SK-N-SH (cell line): ENCODE data around the gene C10orf90. TPM values are rescaled to one million over a fixed set of nuclear protein-coding genes. Genes with fewer than 3 reads are reported as not detected.
A peak's percentile ranks its signal among the peaks of the same experiment; 100 is the strongest.

Experiments
- CTCF ChIA-PET: fragments of 300-600, 350-600 bp; formaldehyde crosslinking; extraction: SDS; loops from one replicate; lab custom pipeline; 2021; lab: Yijun Ruan, JAX
- POLR2A ChIA-PET: fragments of 350-600 bp; sonication (Branson Sonifier 250); formaldehyde crosslinking; extraction: SDS; loops from one replicate; lab custom pipeline; 2020; ENCODE audit warnings: antibody characterized with exemption, inconsistent platforms; lab: Yijun Ruan, JAX
- DNase-seq: peaks from one replicate; pipeline ENCODE4 v3.0.0; 2012
- H2AFZ ChIP-seq: fragments of 200-600 bp; sonication (generic); 2 replicates; pipeline ENCODE4 v1.8.1; 2016; ENCODE audit warnings: antibody characterized with exemption, mild to moderate bottlenecking, low read depth
- H3F3A ChIP-seq: fragments of 200-600 bp; sonication (generic); replicated peaks from 2 replicates; pipeline ENCODE3; 2016; ENCODE audit warnings: antibody characterized with exemption, mild to moderate bottlenecking; ENCODE audit not compliant: insufficient read depth
- H3K27ac ChIP-seq, 2 experiments: fragments of 200-500 bp in 1 of 2; fragments of 200-600 bp in 1 of 2; sonication (Bioruptor generic) in 1 of 2; sonication (generic), shearing (Covaris generic) in 1 of 2; 2 replicates each; pipeline versions ENCODE4 v1.5.1 to v1.6.1; 2014 to 2016; ENCODE audit warnings: low read depth in 2 of 2, inconsistent platforms in 1 of 2, low read length in 1 of 2, mild to moderate bottlenecking in 1 of 2, mixed read lengths in 1 of 2
- H3K27me3 ChIP-seq: fragments of 200-600 bp; sonication (generic), shearing (Covaris generic); 2 replicates; pipeline ENCODE4 v1.6.1; 2016; ENCODE audit warnings: mixed run types; ENCODE audit not compliant: insufficient read depth
- H3K36me3 ChIP-seq, 2 experiments: fragments of 200-500 bp in 1 of 2; fragments of 200-600 bp in 1 of 2; sonication (Bioruptor generic) in 1 of 2; sonication (generic) in 1 of 2; replicated peaks in 1 of 2; 2 replicates each; pipeline versions ENCODE3 to v1.5.1; 2014 to 2016; ENCODE audit warnings: low read length in 1 of 2, mild to moderate bottlenecking in 1 of 2; ENCODE audit not compliant: insufficient read depth in 2 of 2, control insufficient read depth in 1 of 2
- H3K4me1 ChIP-seq, 2 experiments: fragments of 200-500 bp in 1 of 2; fragments of 200-600 bp in 1 of 2; sonication (Bioruptor generic) in 1 of 2; sonication (generic), shearing (Covaris generic) in 1 of 2; 2 replicates each; pipeline versions ENCODE4 v1.5.1 to v1.6.1; 2014 to 2016; ENCODE audit warnings: low read depth in 1 of 2, low read length in 1 of 2, mixed run types in 1 of 2; ENCODE audit not compliant: insufficient read depth in 2 of 2, control insufficient read depth in 1 of 2
- H3K4me2 ChIP-seq: fragments of 200-600 bp; sonication (generic), shearing (Covaris generic); 2 replicates; pipeline ENCODE4 v1.6.1; 2017; ENCODE audit warnings: mixed run types
- H3K4me3 ChIP-seq, 2 experiments: fragments of 200-500 bp in 1 of 2; fragments of 200-600 bp in 1 of 2; sonication (Bioruptor generic) in 1 of 2; sonication (generic), shearing (Covaris generic) in 1 of 2; 2 replicates each; pipeline versions ENCODE4 v1.5.1 to v1.8.1; 2014 to 2016; ENCODE audit warnings: low read depth in 2 of 2, inconsistent platforms in 1 of 2, low read length in 1 of 2, mild to moderate bottlenecking in 1 of 2, mixed read lengths in 1 of 2, moderate library complexity in 1 of 2
- H3K79me2 ChIP-seq: fragments of 200-600 bp; sonication (generic); 2 replicates; pipeline ENCODE4 v1.8.1; 2017; ENCODE audit warnings: mild to moderate bottlenecking; ENCODE audit not compliant: insufficient read depth
- H3K9ac ChIP-seq: fragments of 200-600 bp; sonication (generic); 2 replicates; pipeline ENCODE4 v1.6.1; 2017; ENCODE audit warnings: mixed run types
- H3K9me2 ChIP-seq: fragments of 200-600 bp; sonication (generic); 2 replicates; pipeline ENCODE4 v1.6.1; 2017; ENCODE audit warnings: mixed run types
- H3K9me3 ChIP-seq: fragments of 200-600 bp; sonication (generic); 2 replicates; pipeline ENCODE4 v1.6.1; 2017; ENCODE audit warnings: mixed run types, mild to moderate bottlenecking, moderate library complexity
- H4K20me1 ChIP-seq: fragments of 200-600 bp; sonication (generic); 2 replicates; pipeline ENCODE4 v1.6.1; 2017; ENCODE audit warnings: mild to moderate bottlenecking, mixed run types; ENCODE audit not compliant: insufficient read depth
- CHD2 ChIP-seq: fragments of 150-350 bp; IDR thresholded peaks from 2 replicates; pipeline ENCODE4 v1.6.1; 2018; ENCODE audit warnings: low read length; ENCODE audit not compliant: partially characterized antibody
- ELF1 ChIP-seq: IDR thresholded peaks from 2 replicates; pipeline ENCODE4 v1.4.0; 2012
- EZH2phosphoT487 ChIP-seq: fragments of 200-600 bp; sonication (generic); IDR thresholded peaks from 2 replicates; pipeline ENCODE4 v1.6.1; 2017; ENCODE audit warnings: low read depth, mixed run types, mild to moderate bottlenecking, antibody characterized with exemption, moderate library complexity, borderline replicate concordance
- FOSL2 ChIP-seq: IDR thresholded peaks from 2 replicates; pipeline ENCODE4 v1.4.0; 2012; ENCODE audit warnings: low read depth, mild to moderate bottlenecking, moderate library complexity, borderline replicate concordance
- FOXM1 ChIP-seq: IDR thresholded peaks from 2 replicates; pipeline ENCODE4 v1.4.0; 2012; ENCODE audit warnings: low read depth, mild to moderate bottlenecking
- GABPA ChIP-seq: IDR thresholded peaks from 2 replicates; pipeline ENCODE4 v1.4.0; 2012; ENCODE audit warnings: low read depth, mild to moderate bottlenecking
- GATA2 ChIP-seq: sonication (generic); formaldehyde crosslinking; IDR thresholded peaks from 2 replicates; pipeline ENCODE4 v1.5.0; 2020; ENCODE audit warnings: mild to moderate bottlenecking, missing genetic modification reagents
- JUND ChIP-seq: IDR thresholded peaks from 2 replicates; pipeline ENCODE4 v1.4.0; 2012
- MAX ChIP-seq: IDR thresholded peaks from 2 replicates; pipeline ENCODE4 v1.4.0; 2012; ENCODE audit warnings: low read depth
- MEF2A ChIP-seq: IDR thresholded peaks from 2 replicates; pipeline ENCODE4 v1.4.0; 2012; ENCODE audit warnings: low read depth, borderline replicate concordance
- MXI1 ChIP-seq: IDR thresholded peaks from 2 replicates; pipeline ENCODE4 v1.6.1; 2012; ENCODE audit warnings: mild to moderate bottlenecking, low read depth, low read length, improper control_type of control experiment
- NFIC ChIP-seq: IDR thresholded peaks from 2 replicates; pipeline ENCODE4 v1.4.0; 2012; ENCODE audit warnings: borderline replicate concordance
- NRF1 ChIP-seq: IDR thresholded peaks from 2 replicates; pipeline ENCODE4 v1.6.1; 2012; ENCODE audit warnings: low read depth, mild to moderate bottlenecking, low read length
- REST ChIP-seq: IDR thresholded peaks from 2 replicates; pipeline ENCODE4 v1.6.1; 2012; ENCODE audit warnings: mild to moderate bottlenecking, low read depth, low read length, moderate library complexity
- RFX5 ChIP-seq: IDR thresholded peaks from 2 replicates; pipeline ENCODE4 v1.6.1; 2012; ENCODE audit warnings: mild to moderate bottlenecking, improper control_type of control experiment, low read length
- SMC3 ChIP-seq: IDR thresholded peaks from 2 replicates; pipeline ENCODE4 v1.6.1; 2012; ENCODE audit warnings: low read depth, low read length, improper control_type of control experiment
- TAF1 ChIP-seq: IDR thresholded peaks from 2 replicates; pipeline ENCODE4 v1.6.1; 2012; ENCODE audit warnings: low read depth, mild to moderate bottlenecking, low read length, moderate library complexity, borderline replicate concordance
- TCF12 ChIP-seq: IDR thresholded peaks from 2 replicates; pipeline ENCODE4 v1.4.0; 2012
- TEAD4 ChIP-seq: IDR thresholded peaks from 2 replicates; pipeline ENCODE4 v1.4.0; 2012; ENCODE audit warnings: mild to moderate bottlenecking, borderline replicate concordance; ENCODE audit not compliant: insufficient read depth
- whole genome bisulfite sequencing: methylation state at CpG from one replicate; pipeline ENCODE4 v1.1.6; 2017; ENCODE audit warnings: low lambda C conversion rate; 5-methylcytosine and 5-hydroxymethylcytosine counted together
- polyA plus RNA-seq, 3 experiments: library from polyadenylated mRNA; depleted of rRNA; stranded (reverse); fragments of >200 nt; gene quantifications; 2 replicates each; pipeline ENCODE4 v1.2.3, GENCODE V29; 2012
- TF ChIP-seq, protein P1 (sequence below): IDR thresholded peaks from 2 replicates; pipeline ENCODE4 v1.4.0; 2012; ENCODE audit warnings: low read depth, borderline replicate concordance

The C10orf90 gene
- polyA plus RNA-seq, 1 of the 3 experiments (the other 2 are of a cell fraction), result 0.21 TPM

DNA sequence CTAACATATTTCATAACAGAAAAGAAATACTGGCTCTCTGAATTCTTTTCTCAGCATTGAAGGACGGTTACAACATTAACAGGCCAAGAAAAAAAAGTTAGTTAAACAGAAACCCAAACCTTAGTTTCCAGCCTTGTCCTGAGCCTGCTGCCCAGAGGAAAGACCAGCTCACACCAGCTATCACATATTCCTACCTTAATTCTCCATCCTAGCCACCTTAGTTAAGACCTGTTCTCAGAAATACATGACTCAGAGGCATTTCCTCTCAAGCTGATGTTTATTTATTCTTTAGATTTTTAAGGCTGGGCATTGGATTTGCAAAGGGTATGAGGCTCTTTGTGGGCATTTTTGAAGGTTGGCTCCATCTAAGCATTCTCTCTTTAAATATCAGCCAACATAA, 247.9 kb downstream of the C10orf90 start:
- Histone ChIP-seq H3F3A (no peaks in the 10 kb centered on the region), H3K27ac (no peak overlapping the region), H3K4me1 (peaks cover 0 to 4% of the 10 kb centered on the region in 2 experiments; a peak in 2 of 4 replicates), H3K27me3 (no peaks in the 10 kb centered on the region), H3K9me3 (no peaks in the 10 kb centered on the region), H3K4me2 (no peak overlapping the region), H4K20me1 (no peaks in the 10 kb centered on the region), H2AFZ (no peak overlapping the region)
- POLR2A ChIA-PET, result no interaction called here
- DNase-seq, result no peak
- TF ChIP-seq NFIC, result no peak
- TF ChIP-seq FOXM1, result no peak
- TF ChIP-seq REST, result no peak
- TF ChIP-seq GATA2 (CRISPR knock-in tag), result no peak
- TF ChIP-seq GABPA, result no peak
- no peak for TF ChIP-seq SMC3
- TF ChIP-seq EZH2phosphoT487, result no peak
- TF ChIP-seq TAF1, result no peak
- no peak for TF ChIP-seq NRF1
- TF ChIP-seq FOSL2, result no peak
- no peak for TF ChIP-seq JUND
- TF ChIP-seq, all 33 proteins: peak for 0
- Histone ChIP-seq H3K36me3 (no peaks in the 10 kb centered on the region), H3K4me3 (no peak overlapping the region), H3K79me2 (no peaks in the 10 kb centered on the region), H3K9ac (no peak overlapping the region), H3K9me2 (no peaks in the 10 kb centered on the region)
- CTCF ChIA-PET, result interaction anchor here (1.7 kb wide), 1 partner anchor 35 kb away, joined by 4 read pairs; no protein-coding TSS in a partner anchor
- WGBS, result 58% methylated on average over 1 of the region's 1 CpG

DNA sequence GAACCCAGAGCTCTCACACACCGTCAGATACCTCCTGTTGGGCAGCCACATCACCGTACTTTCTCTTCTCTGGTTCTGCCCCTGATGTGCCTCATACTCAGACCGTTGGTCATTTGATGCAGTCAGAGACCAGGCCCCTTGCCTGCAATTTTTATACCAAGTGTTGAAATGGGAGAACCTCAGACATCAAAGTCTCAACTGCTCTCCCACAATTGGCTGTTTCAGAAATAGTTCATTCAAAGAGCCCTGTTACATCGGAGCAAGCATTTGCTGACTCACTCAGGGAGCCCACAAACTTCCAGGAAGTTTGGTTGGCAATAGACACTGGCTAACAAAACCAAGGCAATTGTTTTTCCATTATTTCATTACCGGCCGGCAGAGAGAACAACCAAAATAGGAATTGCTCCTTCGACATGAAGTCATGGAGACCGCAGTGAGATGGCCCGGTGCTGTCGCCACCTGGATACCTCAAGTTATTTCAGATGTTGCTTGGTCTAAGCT, 248.7 kb downstream of the C10orf90 start:
- Histone ChIP-seq H3K4me3 (no peak overlapping the region), H3K27ac (peak overlapping the region in 1 of 2 experiments; percentile 37; a peak in 1 of 4 replicates), H3K9ac (no peak overlapping the region), H3K79me2 (no peaks in the 10 kb centered on the region), H3K36me3 (no peaks in the 10 kb centered on the region), H3K9me3 (no peaks in the 10 kb centered on the region), H3K9me2 (no peaks in the 10 kb centered on the region), H3K27me3 (no peaks in the 10 kb centered on the region), H3K4me2 (no peak overlapping the region), H3K4me1 (peaks cover 0 to 4% of the 10 kb centered on the region in 2 experiments; a peak in 2 of 4 replicates), H2AFZ (peak overlapping the region; percentile 33; the same call in 1 of the 2 replicates), H4K20me1 (no peaks in the 10 kb centered on the region), H3F3A (no peaks in the 10 kb centered on the region)
- POLR2A ChIA-PET, result no interaction called here
- no peak for DNase-seq
- CTCF ChIA-PET, result interaction anchor here (1.7 kb wide), 1 partner anchor 34 kb away, joined by 4 read pairs; no protein-coding TSS in a partner anchor
- 69% methylated on average over 10 of the region's 10 CpGs for WGBS
- peak; percentile 17; the same call in 1 of the 2 replicates for TF ChIP-seq FOSL2
- TF ChIP-seq TEAD4, result no peak
- TF ChIP-seq SMC3, result no peak
- TF ChIP-seq MAX, result 0 out of 2 replicates have a peak, but pooled peaks have one; percentile 40
- peak; percentile 34 for TF ChIP-seq TCF12
- no peak for TF ChIP-seq RFX5
- TF ChIP-seq JUND, result peak; percentile 38
- no peak for TF ChIP-seq MXI1
- TF ChIP-seq GATA2 (CRISPR knock-in tag), result no peak
- peak; percentile 63; the same call in 1 of the 2 replicates for TF ChIP-seq ELF1
- TF ChIP-seq FOXM1, result peak; percentile 68; the same call in 1 of the 2 replicates
- no peak for TF ChIP-seq NRF1
- 0 out of 2 replicates have a peak, but pooled peaks have one; percentile 19 for TF ChIP-seq NFIC
- no peak for TF ChIP-seq CHD2
- no peak for TF ChIP-seq GABPA
- TF ChIP-seq MEF2A, result 0 out of 2 replicates have a peak, but pooled peaks have one; percentile 8
- TF ChIP-seq, protein P1, sequence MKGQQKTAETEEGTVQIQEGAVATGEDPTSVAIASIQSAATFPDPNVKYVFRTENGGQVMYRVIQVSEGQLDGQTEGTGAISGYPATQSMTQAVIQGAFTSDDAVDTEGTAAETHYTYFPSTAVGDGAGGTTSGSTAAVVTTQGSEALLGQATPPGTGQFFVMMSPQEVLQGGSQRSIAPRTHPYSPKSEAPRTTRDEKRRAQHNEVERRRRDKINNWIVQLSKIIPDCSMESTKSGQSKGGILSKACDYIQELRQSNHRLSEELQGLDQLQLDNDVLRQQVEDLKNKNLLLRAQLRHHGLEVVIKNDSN, result no peak
